BJ (cell line): ENCODE data around the gene CXCL9. TPM values are rescaled to one million over a fixed set of nuclear protein-coding genes. Genes with fewer than 3 reads are reported as not detected.
A peak's percentile ranks its signal among the peaks of the same experiment; 100 is the strongest.

Experiments
- CTCF ChIA-PET: fragments of 350-600 bp; formaldehyde crosslinking; extraction: SDS; loops from one replicate; lab custom pipeline; 2021; ENCODE audit warnings: antibody characterized with exemption, inconsistent platforms; lab: Yijun Ruan, JAX
- POLR2A ChIA-PET: fragments of 300-600 bp; sonication (Branson Sonifier 250); formaldehyde crosslinking; extraction: SDS; loops from one replicate; lab custom pipeline; 2021; ENCODE audit warnings: antibody characterized with exemption; lab: Charles Lee
- DNase-seq: peaks from one replicate; pipeline ENCODE4 v3.0.0-alpha.2; 2011; ENCODE audit warnings: low read depth
- H3K27me3 ChIP-seq: 2 replicates; pipeline ENCODE4 v1.6.0; 2011; ENCODE audit warnings: low read length; ENCODE audit not compliant: control insufficient read depth, insufficient read depth
- H3K36me3 ChIP-seq: 2 replicates; pipeline ENCODE4 v1.5.1; 2011; ENCODE audit warnings: low read length; ENCODE audit not compliant: control insufficient read depth, insufficient read depth
- H3K4me3 ChIP-seq: 2 replicates; pipeline ENCODE4 v1.5.1; 2011; ENCODE audit warnings: low read depth, mild to moderate bottlenecking, control low read depth, low read length
- CTCF ChIP-seq: IDR thresholded peaks from 2 replicates; pipeline ENCODE4 v1.5.1; 2011; ENCODE audit warnings: low read depth, mild to moderate bottlenecking, control low read depth, inconsistent platforms, low read length, moderate library complexity; ENCODE audit not compliant: insufficient read depth
- polyA plus RNA-seq: library from polyadenylated mRNA; depleted of rRNA; stranded (reverse); fragments of >200 nt; gene quantifications from 2 replicates; pipeline ENCODE4 v1.2.3, GENCODE V29; 2011

Gene CXCL9
- polyA plus RNA-seq, 1 experiment: not detected

- no peak for DNase-seq
- CTCF ChIA-PET: interaction anchor here (0.7 to 2.6 kb wide), 13 partner anchors 11 to 96 kb away, joined by 3 to 23 read pairs (median 6); partner anchors contain the start of genes CXCL11 and CXCL9
- no peak for TF ChIP-seq CTCF
- POLR2A ChIA-PET: no interaction called here
- H3K27me3 ChIP-seq: no peaks in the 10 kb centered on the region; the same call in 1 of the 2 replicates
- no peaks in the 10 kb centered on the region for H3K36me3 ChIP-seq
- no peak overlapping the region for H3K4me3 ChIP-seq
These were observed 10.2 kb downstream of the CXCL9 start for GRCh38 chr4:75997081-75997480.

GRCh38 chr4:75995727-75996126, 11.6 kb downstream of the CXCL9 start:
- POLR2A ChIA-PET: interaction anchor here (0.5 kb wide), 1 partner anchor 1049 kb away, joined by 4 read pairs; no protein-coding TSS in a partner anchor
- Histone ChIP-seq H3K27me3 (no peaks in the 10 kb centered on the region; the same call in 1 of the 2 replicates), H3K36me3 (no peaks in the 10 kb centered on the region), H3K4me3 (no peak overlapping the region)
- CTCF ChIA-PET: interaction anchor here (0.7 to 2.6 kb wide), 36 partner anchors 10 to 378 kb away, joined by 3 to 23 read pairs (median 4); partner anchors contain the start of genes ART3 and CXCL9
- DNase-seq: no peak
- peak; percentile 62 for TF ChIP-seq CTCF

DNA sequence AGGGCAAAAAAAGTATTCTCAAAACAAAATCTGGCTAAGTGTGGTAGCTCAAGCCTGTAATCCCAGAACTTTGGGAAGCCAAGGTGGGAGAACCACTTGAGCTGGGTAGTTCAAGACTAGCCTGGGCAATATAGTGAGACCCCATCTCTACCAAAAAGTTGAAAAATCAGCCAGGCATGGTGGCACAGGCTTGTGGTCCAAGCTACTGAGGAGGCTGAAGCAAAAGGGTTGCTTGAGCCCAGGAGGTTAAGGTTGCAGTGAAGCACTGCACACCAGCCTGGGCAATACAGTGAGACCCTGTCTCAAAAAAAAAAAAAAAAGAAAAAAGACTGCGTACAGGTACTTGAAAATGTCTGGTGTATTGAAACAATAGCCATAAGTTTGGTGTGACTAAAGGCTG, 14.8 kb downstream of the CXCL9 start:
- Histone ChIP-seq H3K4me3 (no peak overlapping the region), H3K27me3 (no peaks in the 10 kb centered on the region; the same call in 1 of the 2 replicates), H3K36me3 (no peaks in the 10 kb centered on the region)
- ChIA-PET POLR2A (no interaction called here), CTCF (interaction anchor here (0.7 to 3.6 kb wide), 5 partner anchors 74 to 512 kb away, joined by 3 to 11 read pairs (median 4); no protein-coding TSS in a partner anchor)
- no peak for TF ChIP-seq CTCF
- no peak for DNase-seq

- no peak for DNase-seq
- no peaks in the 10 kb centered on the region for H3K36me3 ChIP-seq
- H3K4me3 ChIP-seq: peak overlapping the region; percentile 77
- no peaks in the 10 kb centered on the region; the same call in 1 of the 2 replicates for H3K27me3 ChIP-seq
- POLR2A ChIA-PET: no interaction called here
- no peak for TF ChIP-seq CTCF
- CTCF ChIA-PET: interaction anchor here (1.0 to 3.6 kb wide), 2 partner anchors 49 to 77 kb away, joined by 3 to 11 read pairs; partner anchors contain the start of gene NAAA
These were observed 17.3 kb downstream of the CXCL9 start for GRCh38 chr4:75989846-75990528.

GRCh38 chr4:75985116-75985515, 22.2 kb downstream of the CXCL9 start:
- Histone ChIP-seq H3K4me3 (no peak overlapping the region), H3K36me3 (peaks cover 2% of the 10 kb centered on the region; the same call in 1 of the 2 replicates), H3K27me3 (no peaks in the 10 kb centered on the region)
- ChIA-PET POLR2A (interaction anchor here (0.6 kb wide), 1 partner anchor 261 kb away, joined by 3 read pairs; the partner anchor contains the start of gene USO1), CTCF (interaction anchor here (1.1 kb wide), 1 partner anchor 11 kb away, joined by 4 read pairs; no protein-coding TSS in a partner anchor)
- no peak for TF ChIP-seq CTCF
- DNase-seq: peak; percentile 39
